Liver (tissue), 9 donors: Measurements from ENCODE around the gene ACSM6. TPM values are rescaled to one million over a fixed set of nuclear protein-coding genes. Genes with fewer than 3 reads are reported as not detected.

Source experiments
- DNase-seq: peaks from one replicate; pipeline ENCODE4 v3.0.0-alpha.2; 2017; ENCODE audit warnings: low spot score
- H3K27ac ChIP-seq, 2 donors: one replicate each; pipeline ENCODE4 v1.7.0; 2013; ENCODE audit warnings: inconsistent platforms in 2 of 2, low read length in 2 of 2, control low read depth in 1 of 2, low read depth in 1 of 2, mild to moderate bottlenecking in 1 of 2
- H3K27me3 ChIP-seq, 4 donors: one replicate each; pipeline versions ENCODE4 v1.6.1 to v1.7.0; 2013; ENCODE audit warnings: low read length in 3 of 4, inconsistent platforms in 1 of 4, mild to moderate bottlenecking in 1 of 4, moderate library complexity in 1 of 4; ENCODE audit not compliant: control insufficient read depth in 4 of 4, insufficient read depth in 4 of 4
- H3K36me3 ChIP-seq, 4 donors: one replicate each; pipeline versions ENCODE4 v1.6.1 to v1.7.0; 2013; ENCODE audit warnings: low read length in 3 of 4, mild to moderate bottlenecking in 3 of 4, low read depth in 1 of 4, moderate library complexity in 1 of 4; ENCODE audit not compliant: control insufficient read depth in 4 of 4, insufficient read depth in 3 of 4
- H3K4me1 ChIP-seq, 4 donors: one replicate each; pipeline versions ENCODE4 v1.6.1 to v1.7.0; 2013; ENCODE audit warnings: low read length in 3 of 4, mild to moderate bottlenecking in 3 of 4, moderate library complexity in 1 of 4; ENCODE audit not compliant: control insufficient read depth in 4 of 4, insufficient read depth in 4 of 4
- H3K4me3 ChIP-seq, 3 donors: one replicate each; pipeline versions ENCODE4 v1.6.1 to v1.7.0; 2013; ENCODE audit warnings: low read length in 3 of 3, control low read depth in 1 of 3, low read depth in 1 of 3, mild to moderate bottlenecking in 1 of 3
- H3K9ac ChIP-seq, 2 donors: one replicate each; pipeline ENCODE4 v1.7.0; 2013; ENCODE audit warnings: low read length in 2 of 2, mild to moderate bottlenecking in 2 of 2, moderate library complexity in 2 of 2, control low read depth in 1 of 2, low read depth in 1 of 2
- H3K9me3 ChIP-seq, 4 donors: one replicate each; pipeline versions ENCODE4 v1.6.1 to v1.7.0; 2013; ENCODE audit warnings: low read length in 3 of 4; ENCODE audit not compliant: control insufficient read depth in 4 of 4
- EGR1 ChIP-seq, 2 donors: IDR thresholded peaks; 2 replicates each; pipeline ENCODE4 v1.6.1; 2016 to 2018; ENCODE audit warnings: antibody characterized with exemption in 2 of 2, low read depth in 2 of 2
- FOXA1 ChIP-seq: IDR thresholded peaks from 2 replicates; pipeline ENCODE4 v1.6.1; 2016; ENCODE audit warnings: antibody characterized with exemption
- FOXA2 ChIP-seq: IDR thresholded peaks from 2 replicates; pipeline ENCODE4 v1.6.1; 2016; ENCODE audit warnings: antibody characterized with exemption
- GABPA ChIP-seq, 2 donors: IDR thresholded peaks in 1 of 2; conservative IDR thresholded peaks in 1 of 2; 2 replicates each; pipeline ENCODE4 v1.6.1; 2016; ENCODE audit warnings: antibody characterized with exemption in 2 of 2, mild to moderate bottlenecking in 1 of 2, moderate library complexity in 1 of 2
- HNF4A ChIP-seq, 2 donors: conservative IDR thresholded peaks; 2 replicates each; pipeline ENCODE4 v1.6.1; 2016; ENCODE audit warnings: antibody characterized with exemption in 2 of 2, mild to moderate bottlenecking in 2 of 2
- HNF4G ChIP-seq: IDR thresholded peaks from 2 replicates; pipeline ENCODE4 v1.6.1; 2016; ENCODE audit warnings: antibody characterized with exemption
- JUND ChIP-seq, 2 donors: IDR thresholded peaks; 2 replicates each; pipeline ENCODE4 v1.6.1; 2016; ENCODE audit warnings: antibody characterized with exemption in 2 of 2
- NR2F2 ChIP-seq: IDR thresholded peaks from 2 replicates; pipeline ENCODE4 v1.6.1; 2016; ENCODE audit warnings: antibody characterized with exemption
- RAD21 ChIP-seq, 2 donors: IDR thresholded peaks; 2 replicates each; pipeline ENCODE4 v1.6.1; 2016; ENCODE audit warnings: antibody characterized with exemption in 2 of 2, mild to moderate bottlenecking in 2 of 2
- RXRA ChIP-seq, 2 donors: IDR thresholded peaks; 2 replicates each; pipeline ENCODE4 v1.6.1; 2017 to 2018; ENCODE audit warnings: antibody characterized with exemption in 2 of 2, mild to moderate bottlenecking in 1 of 2
- SP1 ChIP-seq: IDR thresholded peaks from 2 replicates; pipeline ENCODE4 v1.6.1; 2018; ENCODE audit warnings: antibody characterized with exemption, mild to moderate bottlenecking
- TAF1 ChIP-seq: conservative IDR thresholded peaks from 2 replicates; pipeline ENCODE4 v1.6.1; 2016; ENCODE audit warnings: antibody characterized with exemption, mild to moderate bottlenecking
- YY1 ChIP-seq: IDR thresholded peaks from 2 replicates; pipeline ENCODE4 v1.6.1; 2016; ENCODE audit warnings: antibody characterized with exemption, mild to moderate bottlenecking
- WGBS: extraction: QIAGEN DNeasy Blood & Tissue Kit; methylation state at CpG from one replicate; pipeline ENCODE4 v1.1.7; 2013; 5-methylcytosine and 5-hydroxymethylcytosine counted together
- polyA plus RNA-seq, 2 donors: library from polyadenylated mRNA; stranded (reverse) in 1 of 2; unstranded in 1 of 2; fragments of 200-250 nt in 1 of 2; fragments of >200 nt in 1 of 2; fragmentation: Nextera tagmentation in 1 of 2; extraction: Ambion mirVana in 1 of 2; gene quantifications; one replicate each; pipeline versions ENCODE4 v1.2.1 to v1.2.3, GENCODE V29; 2013 to 2015
- total RNA-seq, 2 donors: library from RNA; depleted of rRNA; stranded (reverse); fragments of >200 nt; gene quantifications; one replicate each; pipeline ENCODE4 v1.2.3, GENCODE V29; 2014
- TF ChIP-seq, protein P1 (sequence below): IDR thresholded peaks from 2 replicates; pipeline ENCODE4 v1.6.1; 2016; ENCODE audit warnings: antibody characterized with exemption, mild to moderate bottlenecking
- TF ChIP-seq, protein P2 (sequence below): IDR thresholded peaks from 2 replicates; pipeline ENCODE4 v1.6.1; 2016; ENCODE audit warnings: antibody characterized with exemption
- TF ChIP-seq, protein P3 (sequence below): IDR thresholded peaks from 2 replicates; pipeline ENCODE4 v1.6.1; 2016; ENCODE audit warnings: antibody characterized with exemption
- TF ChIP-seq, protein P4 (sequence below): fragments of 150-350 bp; IDR thresholded peaks from 2 replicates; pipeline ENCODE4 v1.5.1; 2017; ENCODE audit warnings: improper control_type of control experiment, low read depth, low read length; ENCODE audit not compliant: missing input control
- TF ChIP-seq, protein P5 (sequence below): IDR thresholded peaks from 2 replicates; pipeline ENCODE4 v1.6.1; 2016; ENCODE audit warnings: antibody characterized with exemption
- donor health status: healthy.
- donor health status: healthy.
- donor health status: healthy.
- donor health status: healthy.
- donor health status: healthy.

ACSM6 gene
- total and polyA plus RNA-seq, 4 donors = not detected

DNA sequence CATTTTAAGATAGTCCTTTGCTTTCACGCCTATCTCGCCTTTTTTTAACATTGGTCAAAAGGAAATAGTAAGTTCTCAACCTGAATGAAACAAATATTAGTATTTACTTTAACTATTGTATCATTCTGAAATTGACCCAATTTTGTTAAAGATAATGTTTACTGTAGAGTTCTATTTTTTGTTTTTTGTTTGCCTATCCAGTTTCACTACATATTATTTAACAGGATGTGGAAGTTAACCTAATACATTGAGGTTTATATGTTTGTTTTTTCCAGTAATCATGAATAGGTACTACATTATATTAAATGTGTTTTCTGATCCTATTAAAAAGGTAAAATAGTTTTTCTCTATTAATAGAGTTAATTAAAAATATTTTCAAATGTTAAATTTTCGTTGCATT is 26.5 kb downstream of the ACSM6 start:
- H3K36me3 ChIP-seq = no peaks in the 10 kb centered on the region
- WGBS = 91% methylated on average over 3 of the region's 3 CpGs
- H3K4me1 ChIP-seq = no peaks in the 10 kb centered on the region
- DNase-seq = no peak
- no peaks in the 10 kb centered on the region for H3K27me3 ChIP-seq
- no peak overlapping the region for H3K9ac ChIP-seq
- H3K27ac ChIP-seq = no peak overlapping the region
- no peak for TF ChIP-seq HNF4G
- TF ChIP-seq RXRA (IDR thresholded peaks at IDR 0.05) = no peak
- TF ChIP-seq, protein P1, sequence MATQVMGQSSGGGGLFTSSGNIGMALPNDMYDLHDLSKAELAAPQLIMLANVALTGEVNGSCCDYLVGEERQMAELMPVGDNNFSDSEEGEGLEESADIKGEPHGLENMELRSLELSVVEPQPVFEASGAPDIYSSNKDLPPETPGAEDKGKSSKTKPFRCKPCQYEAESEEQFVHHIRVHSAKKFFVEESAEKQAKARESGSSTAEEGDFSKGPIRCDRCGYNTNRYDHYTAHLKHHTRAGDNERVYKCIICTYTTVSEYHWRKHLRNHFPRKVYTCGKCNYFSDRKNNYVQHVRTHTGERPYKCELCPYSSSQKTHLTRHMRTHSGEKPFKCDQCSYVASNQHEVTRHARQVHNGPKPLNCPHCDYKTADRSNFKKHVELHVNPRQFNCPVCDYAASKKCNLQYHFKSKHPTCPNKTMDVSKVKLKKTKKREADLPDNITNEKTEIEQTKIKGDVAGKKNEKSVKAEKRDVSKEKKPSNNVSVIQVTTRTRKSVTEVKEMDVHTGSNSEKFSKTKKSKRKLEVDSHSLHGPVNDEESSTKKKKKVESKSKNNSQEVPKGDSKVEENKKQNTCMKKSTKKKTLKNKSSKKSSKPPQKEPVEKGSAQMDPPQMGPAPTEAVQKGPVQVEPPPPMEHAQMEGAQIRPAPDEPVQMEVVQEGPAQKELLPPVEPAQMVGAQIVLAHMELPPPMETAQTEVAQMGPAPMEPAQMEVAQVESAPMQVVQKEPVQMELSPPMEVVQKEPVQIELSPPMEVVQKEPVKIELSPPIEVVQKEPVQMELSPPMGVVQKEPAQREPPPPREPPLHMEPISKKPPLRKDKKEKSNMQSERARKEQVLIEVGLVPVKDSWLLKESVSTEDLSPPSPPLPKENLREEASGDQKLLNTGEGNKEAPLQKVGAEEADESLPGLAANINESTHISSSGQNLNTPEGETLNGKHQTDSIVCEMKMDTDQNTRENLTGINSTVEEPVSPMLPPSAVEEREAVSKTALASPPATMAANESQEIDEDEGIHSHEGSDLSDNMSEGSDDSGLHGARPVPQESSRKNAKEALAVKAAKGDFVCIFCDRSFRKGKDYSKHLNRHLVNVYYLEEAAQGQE = no peak
- TF ChIP-seq FOXA1 = no peak
- TF ChIP-seq GABPA (IDR thresholded peaks at IDR 0.05 in 1 of 2, conservative IDR thresholded peaks at IDR 0.05 in 1 of 2) = no peak
- TF ChIP-seq HNF4A (conservative IDR thresholded peaks at IDR 0.05) = no peak
- TF ChIP-seq JUND (IDR thresholded peaks at IDR 0.05) = no peak
- no peak for TF ChIP-seq TAF1
- no peak for TF ChIP-seq YY1
- no peak for TF ChIP-seq FOXA2
- TF ChIP-seq RAD21 (IDR thresholded peaks at IDR 0.05) = no peak
- TF ChIP-seq, protein P2, sequence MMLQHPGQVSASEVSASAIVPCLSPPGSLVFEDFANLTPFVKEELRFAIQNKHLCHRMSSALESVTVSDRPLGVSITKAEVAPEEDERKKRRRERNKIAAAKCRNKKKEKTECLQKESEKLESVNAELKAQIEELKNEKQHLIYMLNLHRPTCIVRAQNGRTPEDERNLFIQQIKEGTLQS = no peak
- no peak for TF ChIP-seq NR2F2
- no peak for TF ChIP-seq SP1
- H3K9me3 ChIP-seq = no peaks in the 10 kb centered on the region
- H3K4me3 ChIP-seq = no peak overlapping the region

DNA sequence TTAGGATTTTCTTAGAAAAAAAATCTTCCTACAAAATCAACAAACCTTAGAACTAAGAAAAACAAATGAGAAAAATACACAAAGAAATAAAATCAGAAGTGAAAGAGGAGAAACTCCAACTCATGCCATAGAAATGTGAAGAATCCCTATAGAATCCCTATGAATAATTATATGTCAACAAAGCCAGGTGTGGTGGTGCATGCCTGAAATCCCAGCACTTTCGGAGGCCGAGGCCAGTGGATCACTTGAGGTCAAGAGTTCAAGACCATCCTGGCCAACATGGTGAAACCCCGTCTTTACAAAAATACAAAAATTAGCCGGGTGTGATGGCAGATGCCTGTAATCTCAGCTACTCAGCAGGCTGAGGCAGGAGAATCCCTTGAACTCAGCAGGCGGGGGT is 27.1 kb downstream of the ACSM6 start:
- Histone ChIP-seq H3K9me3 (no peaks in the 10 kb centered on the region), H3K4me3 (no peak overlapping the region)

More for the DNA sequence above, 27.1 kb downstream of the ACSM6 start:
- H3K36me3 ChIP-seq = no peaks in the 10 kb centered on the region
- WGBS = 87% methylated on average over 5 of the region's 5 CpGs
- TF ChIP-seq FOXA2 (no peak), RXRA (IDR thresholded peaks at IDR 0.05) (no peak), HNF4G (no peak), EGR1 (IDR thresholded peaks at IDR 0.05; ENCODE audit: low read depth in 2 of 2) (no peak), SP1 (no peak), FOXA1 (no peak), GABPA (IDR thresholded peaks at IDR 0.05 in 1 of 2, conservative IDR thresholded peaks at IDR 0.05 in 1 of 2) (no peak), HNF4A (conservative IDR thresholded peaks at IDR 0.05) (no peak), NR2F2 (no peak)
- TF ChIP-seq, protein P3, sequence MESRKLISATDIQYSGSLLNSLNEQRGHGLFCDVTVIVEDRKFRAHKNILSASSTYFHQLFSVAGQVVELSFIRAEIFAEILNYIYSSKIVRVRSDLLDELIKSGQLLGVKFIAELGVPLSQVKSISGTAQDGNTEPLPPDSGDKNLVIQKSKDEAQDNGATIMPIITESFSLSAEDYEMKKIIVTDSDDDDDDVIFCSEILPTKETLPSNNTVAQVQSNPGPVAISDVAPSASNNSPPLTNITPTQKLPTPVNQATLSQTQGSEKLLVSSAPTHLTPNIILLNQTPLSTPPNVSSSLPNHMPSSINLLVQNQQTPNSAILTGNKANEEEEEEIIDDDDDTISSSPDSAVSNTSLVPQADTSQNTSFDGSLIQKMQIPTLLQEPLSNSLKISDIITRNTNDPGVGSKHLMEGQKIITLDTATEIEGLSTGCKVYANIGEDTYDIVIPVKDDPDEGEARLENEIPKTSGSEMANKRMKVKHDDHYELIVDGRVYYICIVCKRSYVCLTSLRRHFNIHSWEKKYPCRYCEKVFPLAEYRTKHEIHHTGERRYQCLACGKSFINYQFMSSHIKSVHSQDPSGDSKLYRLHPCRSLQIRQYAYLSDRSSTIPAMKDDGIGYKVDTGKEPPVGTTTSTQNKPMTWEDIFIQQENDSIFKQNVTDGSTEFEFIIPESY = no peak
- TF ChIP-seq, protein P2 = no peak
- TF ChIP-seq, protein P1 = no peak
- TF ChIP-seq, protein P4, sequence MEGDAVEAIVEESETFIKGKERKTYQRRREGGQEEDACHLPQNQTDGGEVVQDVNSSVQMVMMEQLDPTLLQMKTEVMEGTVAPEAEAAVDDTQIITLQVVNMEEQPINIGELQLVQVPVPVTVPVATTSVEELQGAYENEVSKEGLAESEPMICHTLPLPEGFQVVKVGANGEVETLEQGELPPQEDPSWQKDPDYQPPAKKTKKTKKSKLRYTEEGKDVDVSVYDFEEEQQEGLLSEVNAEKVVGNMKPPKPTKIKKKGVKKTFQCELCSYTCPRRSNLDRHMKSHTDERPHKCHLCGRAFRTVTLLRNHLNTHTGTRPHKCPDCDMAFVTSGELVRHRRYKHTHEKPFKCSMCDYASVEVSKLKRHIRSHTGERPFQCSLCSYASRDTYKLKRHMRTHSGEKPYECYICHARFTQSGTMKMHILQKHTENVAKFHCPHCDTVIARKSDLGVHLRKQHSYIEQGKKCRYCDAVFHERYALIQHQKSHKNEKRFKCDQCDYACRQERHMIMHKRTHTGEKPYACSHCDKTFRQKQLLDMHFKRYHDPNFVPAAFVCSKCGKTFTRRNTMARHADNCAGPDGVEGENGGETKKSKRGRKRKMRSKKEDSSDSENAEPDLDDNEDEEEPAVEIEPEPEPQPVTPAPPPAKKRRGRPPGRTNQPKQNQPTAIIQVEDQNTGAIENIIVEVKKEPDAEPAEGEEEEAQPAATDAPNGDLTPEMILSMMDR = no peak
- TF ChIP-seq, protein P5, sequence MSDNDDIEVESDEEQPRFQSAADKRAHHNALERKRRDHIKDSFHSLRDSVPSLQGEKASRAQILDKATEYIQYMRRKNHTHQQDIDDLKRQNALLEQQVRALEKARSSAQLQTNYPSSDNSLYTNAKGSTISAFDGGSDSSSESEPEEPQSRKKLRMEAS = no peak
- no peak overlapping the region for H3K9ac ChIP-seq
- no peak for DNase-seq
- no peaks in the 10 kb centered on the region for H3K27me3 ChIP-seq
- no peaks in the 10 kb centered on the region for H3K4me1 ChIP-seq
- no peak overlapping the region for H3K27ac ChIP-seq
